ENCODE data around the gene HOTAIR.

DNA sequence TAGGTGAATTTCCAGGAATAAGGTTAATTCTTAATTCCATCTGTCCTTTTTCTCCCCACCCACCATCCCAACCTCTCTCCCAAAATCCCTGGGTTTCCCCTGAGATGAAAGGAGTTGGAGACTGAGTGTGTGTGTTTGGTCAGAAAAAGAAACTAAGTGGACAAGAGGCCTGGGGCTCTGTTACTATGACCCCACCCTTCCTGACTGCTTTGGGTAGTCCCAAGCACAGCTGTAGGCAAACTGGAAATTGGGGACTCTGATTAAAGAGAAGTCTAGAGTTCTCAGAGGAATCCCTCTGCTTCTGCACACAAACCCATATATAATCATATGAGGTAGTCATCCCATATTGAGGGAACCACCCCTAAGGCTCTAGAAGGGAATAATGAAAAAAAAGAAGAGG lies 27.0 kb downstream of the HOTAIR start:
- TF ChIP-seq, protein P1, sequence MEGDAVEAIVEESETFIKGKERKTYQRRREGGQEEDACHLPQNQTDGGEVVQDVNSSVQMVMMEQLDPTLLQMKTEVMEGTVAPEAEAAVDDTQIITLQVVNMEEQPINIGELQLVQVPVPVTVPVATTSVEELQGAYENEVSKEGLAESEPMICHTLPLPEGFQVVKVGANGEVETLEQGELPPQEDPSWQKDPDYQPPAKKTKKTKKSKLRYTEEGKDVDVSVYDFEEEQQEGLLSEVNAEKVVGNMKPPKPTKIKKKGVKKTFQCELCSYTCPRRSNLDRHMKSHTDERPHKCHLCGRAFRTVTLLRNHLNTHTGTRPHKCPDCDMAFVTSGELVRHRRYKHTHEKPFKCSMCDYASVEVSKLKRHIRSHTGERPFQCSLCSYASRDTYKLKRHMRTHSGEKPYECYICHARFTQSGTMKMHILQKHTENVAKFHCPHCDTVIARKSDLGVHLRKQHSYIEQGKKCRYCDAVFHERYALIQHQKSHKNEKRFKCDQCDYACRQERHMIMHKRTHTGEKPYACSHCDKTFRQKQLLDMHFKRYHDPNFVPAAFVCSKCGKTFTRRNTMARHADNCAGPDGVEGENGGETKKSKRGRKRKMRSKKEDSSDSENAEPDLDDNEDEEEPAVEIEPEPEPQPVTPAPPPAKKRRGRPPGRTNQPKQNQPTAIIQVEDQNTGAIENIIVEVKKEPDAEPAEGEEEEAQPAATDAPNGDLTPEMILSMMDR (IDR thresholded peaks at IDR 0.05): no peak
- TF ChIP-seq EZH2 (IDR thresholded peaks at IDR 0.05): no peak
- no peak for TF ChIP-seq EZH2phosphoT487 (IDR thresholded peaks at IDR 0.05)

All from neural progenitor cell (in vitro differentiated cells).